ENCODE results near the gene IDE.
"Not testable (repeated sequence)": the region's sequence is repeated elsewhere in the genome, so short reads cannot be mapped to it uniquely, and the experiment has no call there.

The IDE gene

GRCh38 chr10:92407305-92408016 is 166.4 kb downstream of the IDE start:
- Mint-ChIP-seq H3K9me3 (no peaks in the 10 kb centered on the region), H3K36me3 (ENCODE audit: low read depth) (no peaks in the 10 kb centered on the region), H3K4me1 (ENCODE audit: low read depth) (no peaks in the 10 kb centered on the region), H3K27me3 (peaks cover 4% of the 10 kb centered on the region), H3K4me3 (no peak overlapping the region), H3K27ac (no peak overlapping the region)
- DNase-seq: no peak

DNA sequence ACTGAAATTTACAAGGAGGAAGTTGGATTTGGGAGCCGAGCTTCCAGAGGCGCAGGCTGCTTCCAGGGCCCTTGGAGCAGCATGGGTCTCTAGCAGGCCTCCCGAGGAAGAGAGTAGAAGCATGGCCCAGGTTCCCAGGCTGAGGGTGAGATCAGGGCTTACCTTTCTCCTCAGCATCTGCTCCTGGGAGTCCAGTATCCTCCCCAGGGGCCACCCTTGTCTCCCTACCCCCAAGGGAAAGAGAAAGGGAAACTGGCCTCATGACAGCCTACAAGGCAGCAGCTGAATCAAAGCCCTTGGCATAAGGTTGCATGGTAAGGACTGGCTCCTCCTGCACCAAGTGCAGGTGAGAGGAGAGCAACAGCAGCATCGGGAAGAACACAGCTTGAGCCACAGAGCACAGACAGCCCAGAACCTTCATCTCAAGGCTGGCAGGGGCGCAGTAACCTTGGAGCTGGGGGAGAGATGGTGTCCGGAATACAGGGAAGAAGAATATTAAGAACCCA is 168.4 kb downstream of the IDE start:
- no peak for DNase-seq
- Mint-ChIP-seq H3K27me3 (peaks cover 4% of the 10 kb centered on the region), H3K9me3 (no peaks in the 10 kb centered on the region), H3K36me3 (ENCODE audit: low read depth) (no peaks in the 10 kb centered on the region), H3K27ac (no peak overlapping the region), H3K4me3 (no peak overlapping the region), H3K4me1 (ENCODE audit: low read depth) (no peaks in the 10 kb centered on the region)

- Mint-ChIP-seq H3K36me3 (ENCODE audit: low read depth) (no peaks in the 10 kb centered on the region), H3K27me3 (peaks cover 4% of the 10 kb centered on the region), H3K27ac (no peak overlapping the region), H3K4me1 (ENCODE audit: low read depth) (no peaks in the 10 kb centered on the region), H3K4me3 (no peak overlapping the region), H3K9me3 (no peaks in the 10 kb centered on the region)
- no peak for DNase-seq
These were observed 169.1 kb downstream of the IDE start for GRCh38 chr10:92404612-92405418.

GRCh38 chr10:92402234-92402633 is 171.7 kb downstream of the IDE start:
- H3K4me3 Mint-ChIP-seq; H3K27me3 Mint-ChIP-seq; H3K9me3 Mint-ChIP-seq; H3K36me3 Mint-ChIP-seq (ENCODE audit: low read depth); H3K27ac Mint-ChIP-seq; H3K4me1 Mint-ChIP-seq (ENCODE audit: low read depth); DNase-seq: not testable (repeated sequence)

Measured in activated T-cell treated with anti-CD3 and anti-CD28 coated beads, Interleukin-2, amount 50 U/mL, for 24 hours (primary cell).